HepG2 (cell line): ENCODE measurements around the gene RANBP3L.
"Not testable (repeated sequence)": the region's sequence is repeated elsewhere in the genome, so short reads cannot be mapped to it uniquely, and the experiment has no call there.

Experiments used
- CAMTA2 ChIP-seq: sonication (generic); formaldehyde crosslinking; IDR thresholded peaks from 2 replicates; pipeline ENCODE4 v1.4.0; 2020; ENCODE audit warnings: mild to moderate bottlenecking, missing genetic modification reagents, borderline replicate concordance
- KLF13 ChIP-seq: sonication (generic); formaldehyde crosslinking; IDR thresholded peaks from 2 replicates; pipeline ENCODE4 v1.4.0; 2020; ENCODE audit warnings: mild to moderate bottlenecking, missing genetic modification reagents
- TCF7L2 ChIP-seq: IDR thresholded peaks from 2 replicates; pipeline ENCODE4 v1.6.1; 2011; ENCODE audit warnings: mild to moderate bottlenecking, low read depth, low read length, moderate library complexity
- ZFP1 ChIP-seq: IDR thresholded peaks from 2 replicates; pipeline ENCODE4 v1.6.1; 2016
- TF ChIP-seq, protein P1 (sequence below): sonication (generic); formaldehyde crosslinking; IDR thresholded peaks from 2 replicates; pipeline ENCODE4 v1.8.1; 2023; ENCODE audit warnings: mild to moderate bottlenecking, missing genetic modification reagents, borderline replicate concordance
- TF ChIP-seq, protein P2 (sequence below): sonication (generic); formaldehyde crosslinking; IDR thresholded peaks from 2 replicates; pipeline ENCODE4 v1.5.1; 2020; ENCODE audit warnings: mild to moderate bottlenecking, missing genetic modification reagents

DNA sequence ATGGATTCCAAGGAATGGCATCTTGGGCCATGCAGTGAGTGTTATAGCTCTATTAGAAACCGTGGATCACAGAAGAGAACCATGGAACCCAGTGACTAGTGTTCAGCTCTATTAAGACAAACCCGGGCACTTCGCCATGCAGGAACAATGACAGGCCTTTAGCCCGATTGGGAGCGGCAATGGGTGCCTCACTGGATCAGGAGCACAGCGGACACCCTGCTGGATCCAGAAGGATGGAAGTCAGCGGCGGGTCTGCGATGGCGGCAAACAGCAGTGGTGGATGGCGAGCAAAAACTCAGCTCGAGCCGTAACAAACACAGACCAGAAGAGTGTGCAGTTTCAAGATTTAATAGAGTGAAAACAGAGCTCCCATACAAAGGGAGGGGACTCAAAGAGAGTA lies 31.0 kb upstream of the RANBP3L start:
- TF ChIP-seq, protein P1, sequence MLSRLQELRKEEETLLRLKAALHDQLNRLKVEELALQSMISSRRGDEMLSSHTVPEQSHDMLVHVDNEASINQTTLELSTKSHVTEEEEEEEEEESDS (CRISPR knock-in tag), result not testable (repeated sequence)
- TF ChIP-seq, protein P2, sequence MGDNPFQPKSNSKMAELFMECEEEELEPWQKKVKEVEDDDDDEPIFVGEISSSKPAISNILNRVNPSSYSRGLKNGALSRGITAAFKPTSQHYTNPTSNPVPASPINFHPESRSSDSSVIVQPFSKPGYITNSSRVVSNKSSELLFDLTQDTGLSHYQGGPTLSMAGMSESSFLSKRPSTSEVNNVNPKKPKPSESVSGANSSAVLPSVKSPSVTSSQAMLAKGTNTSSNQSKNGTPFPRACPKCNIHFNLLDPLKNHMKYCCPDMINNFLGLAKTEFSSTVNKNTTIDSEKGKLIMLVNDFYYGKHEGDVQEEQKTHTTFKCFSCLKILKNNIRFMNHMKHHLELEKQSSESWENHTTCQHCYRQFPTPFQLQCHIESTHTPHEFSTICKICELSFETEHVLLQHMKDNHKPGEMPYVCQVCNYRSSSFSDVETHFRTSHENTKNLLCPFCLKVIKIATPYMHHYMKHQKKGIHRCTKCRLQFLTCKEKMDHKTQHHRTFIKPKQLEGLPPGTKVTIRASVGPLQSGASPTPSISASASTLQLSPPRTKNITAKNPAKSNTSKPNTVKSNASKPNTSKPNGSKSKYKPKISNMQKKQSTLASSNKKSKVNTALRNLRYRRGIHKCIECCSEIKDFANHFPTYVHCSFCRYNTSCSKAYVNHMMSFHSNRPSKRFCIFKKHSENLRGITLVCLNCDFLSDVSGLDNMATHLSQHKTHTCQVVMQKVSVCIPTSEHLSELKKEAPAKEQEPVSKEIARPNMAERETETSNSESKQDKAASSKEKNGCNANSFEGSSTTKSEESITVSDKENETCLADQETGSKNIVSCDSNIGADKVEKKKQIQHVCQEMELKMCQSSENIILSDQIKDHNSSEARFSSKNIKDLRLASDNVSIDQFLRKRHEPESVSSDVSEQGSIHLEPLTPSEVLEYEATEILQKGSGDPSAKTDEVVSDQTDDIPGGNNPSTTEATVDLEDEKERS (CRISPR knock-in tag), result not testable (repeated sequence)
- TF ChIP-seq CAMTA2; KLF13 (CRISPR knock-in tag); ZFP1; TCF7L2: not testable (repeated sequence)
